HG03460 (cell line): ENCODE results near the gene TNFRSF12A.
"Not testable (repeated sequence)": the region's sequence is repeated elsewhere in the genome, so short reads cannot be mapped to it uniquely, and the experiment has no call there.

ENCODE experiments used
- ATAC-seq: cut with Tn5 transposase; IDR thresholded peaks from one replicate; pipeline ENCODE4 v1.9.1; 2021; ENCODE audit not compliant: unreplicated experiment

Gene TNFRSF12A

GRCh38 chr16:3045758-3046640 lies 25.8 kb downstream of the TNFRSF12A start, which contains the start of gene MMP25:
Gene MMP25, plus strand, starts transcription at chr16:3046561. Its CDS starts 357 bp downstream, at chr16:3046918.
- ATAC-seq, result no peak

DNA sequence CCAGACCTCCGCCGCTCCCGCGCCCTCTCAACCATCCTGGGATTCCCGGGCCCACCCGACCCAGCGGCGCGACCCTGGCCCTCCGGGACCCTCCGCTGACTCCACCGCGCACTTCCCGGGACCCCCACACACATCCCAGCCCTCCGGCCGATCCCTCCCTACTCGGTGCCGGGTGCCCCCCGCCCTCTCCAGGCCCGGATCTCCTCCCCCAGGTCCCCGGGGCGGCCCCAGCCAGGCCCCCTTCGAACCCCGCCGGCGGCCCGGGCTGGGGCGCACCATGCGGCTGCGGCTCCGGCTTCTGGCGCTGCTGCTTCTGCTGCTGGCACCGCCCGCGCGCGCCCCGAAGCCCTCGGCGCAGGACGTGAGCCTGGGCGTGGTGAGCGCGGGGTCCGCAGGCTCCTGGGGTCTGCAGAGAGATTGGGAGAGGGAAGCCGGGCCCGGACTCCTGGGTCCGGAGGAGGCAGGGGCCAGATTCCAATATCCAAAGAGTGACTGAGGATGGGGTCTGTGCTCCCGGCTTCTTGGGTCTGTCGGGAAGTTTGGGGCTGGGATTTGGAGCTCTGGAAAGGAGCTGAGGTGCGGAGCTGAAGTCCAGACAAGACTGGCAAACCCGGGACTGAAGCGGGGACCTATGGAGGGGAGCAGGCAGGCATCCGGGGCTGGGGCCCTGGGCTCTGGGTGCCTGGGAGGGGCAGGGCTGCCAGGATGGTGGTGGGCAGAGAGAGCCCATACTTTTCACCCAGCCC lies 26.6 kb downstream of the TNFRSF12A start:
- ATAC-seq, result no peak

- ATAC-seq, result no peak
Measured at GRCh38 chr16:3047387-3047720, 27.2 kb downstream of the TNFRSF12A start.

GRCh38 chr16:3049921-3050481 lies 29.8 kb downstream of the TNFRSF12A start:
- ATAC-seq, result no peak

- ATAC-seq, result no peak
Measured at GRCh38 chr16:3050487-3050886, 30.3 kb downstream of the TNFRSF12A start.

GRCh38 chr16:3051009-3051408 lies 30.8 kb downstream of the TNFRSF12A start:
- ATAC-seq, result no peak

DNA sequence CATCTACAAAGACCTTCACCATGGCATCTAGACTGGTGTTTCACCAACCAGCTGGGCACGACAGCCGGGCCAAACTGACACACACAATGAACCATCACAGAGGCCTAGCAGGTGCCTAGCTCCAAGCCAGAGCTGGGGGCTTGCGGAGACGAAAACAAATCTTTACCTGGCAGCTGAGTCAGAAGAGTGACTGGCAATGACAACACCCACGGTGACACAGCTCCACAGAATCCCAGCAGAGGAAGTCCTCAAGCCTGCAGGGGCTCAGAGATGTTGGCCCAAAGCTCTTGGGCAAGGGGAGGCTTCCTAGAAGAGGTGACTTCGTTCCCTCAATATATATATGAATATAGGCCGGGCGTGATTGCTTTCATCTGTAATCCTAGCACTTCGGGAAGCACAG lies 31.3 kb downstream of the TNFRSF12A start:
- ATAC-seq, result no peak

GRCh38 chr16:3052571-3053329 lies 32.6 kb downstream of the TNFRSF12A start:
- ATAC-seq, result not testable (repeated sequence)

DNA sequence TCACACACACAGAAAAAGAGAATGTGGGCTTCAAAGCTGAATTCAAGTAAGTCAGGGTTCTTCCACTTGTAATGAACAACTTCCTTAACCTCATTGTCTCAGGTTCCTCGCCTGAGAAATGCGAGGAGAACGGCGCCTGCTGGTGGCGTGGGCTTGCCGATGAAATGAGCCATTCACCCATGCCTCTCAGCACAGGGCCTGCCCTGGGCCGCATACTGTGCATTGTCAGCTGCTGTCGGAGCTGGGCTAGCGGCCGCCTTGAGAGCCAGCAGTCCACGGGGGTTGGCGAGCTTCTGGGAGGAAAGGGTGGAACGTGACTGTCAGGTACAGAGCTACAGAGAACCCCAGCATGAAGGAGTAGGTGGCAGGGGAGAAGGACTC lies 33.2 kb downstream of the TNFRSF12A start:
- not testable (repeated sequence) for ATAC-seq

GRCh38 chr16:3054965-3055733 lies 35.0 kb downstream of the TNFRSF12A start:
- ATAC-seq, result no peak

DNA sequence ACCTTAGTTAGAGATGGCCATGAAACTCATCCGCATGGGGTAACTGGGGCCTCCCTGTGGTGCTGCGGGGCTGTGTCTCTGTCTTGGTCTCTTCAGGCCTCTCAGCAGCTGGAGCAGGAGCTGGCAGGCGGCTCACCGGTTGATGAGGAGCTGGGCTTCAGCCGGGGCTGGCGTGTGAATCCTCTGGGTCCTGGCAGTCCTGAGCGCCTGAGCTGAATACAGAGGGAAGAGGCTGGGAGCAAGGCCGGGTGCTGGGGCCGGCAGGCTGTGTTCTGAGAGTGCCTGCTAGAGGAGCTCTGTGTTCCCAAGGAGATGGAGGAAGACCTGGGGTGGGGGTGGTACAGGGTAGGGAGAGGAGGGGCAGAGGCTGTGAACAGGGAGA lies 35.6 kb downstream of the TNFRSF12A start:
- not testable (repeated sequence) for ATAC-seq

GRCh38 chr16:3056336-3057180 lies 36.4 kb downstream of the TNFRSF12A start:
- no peak for ATAC-seq

DNA sequence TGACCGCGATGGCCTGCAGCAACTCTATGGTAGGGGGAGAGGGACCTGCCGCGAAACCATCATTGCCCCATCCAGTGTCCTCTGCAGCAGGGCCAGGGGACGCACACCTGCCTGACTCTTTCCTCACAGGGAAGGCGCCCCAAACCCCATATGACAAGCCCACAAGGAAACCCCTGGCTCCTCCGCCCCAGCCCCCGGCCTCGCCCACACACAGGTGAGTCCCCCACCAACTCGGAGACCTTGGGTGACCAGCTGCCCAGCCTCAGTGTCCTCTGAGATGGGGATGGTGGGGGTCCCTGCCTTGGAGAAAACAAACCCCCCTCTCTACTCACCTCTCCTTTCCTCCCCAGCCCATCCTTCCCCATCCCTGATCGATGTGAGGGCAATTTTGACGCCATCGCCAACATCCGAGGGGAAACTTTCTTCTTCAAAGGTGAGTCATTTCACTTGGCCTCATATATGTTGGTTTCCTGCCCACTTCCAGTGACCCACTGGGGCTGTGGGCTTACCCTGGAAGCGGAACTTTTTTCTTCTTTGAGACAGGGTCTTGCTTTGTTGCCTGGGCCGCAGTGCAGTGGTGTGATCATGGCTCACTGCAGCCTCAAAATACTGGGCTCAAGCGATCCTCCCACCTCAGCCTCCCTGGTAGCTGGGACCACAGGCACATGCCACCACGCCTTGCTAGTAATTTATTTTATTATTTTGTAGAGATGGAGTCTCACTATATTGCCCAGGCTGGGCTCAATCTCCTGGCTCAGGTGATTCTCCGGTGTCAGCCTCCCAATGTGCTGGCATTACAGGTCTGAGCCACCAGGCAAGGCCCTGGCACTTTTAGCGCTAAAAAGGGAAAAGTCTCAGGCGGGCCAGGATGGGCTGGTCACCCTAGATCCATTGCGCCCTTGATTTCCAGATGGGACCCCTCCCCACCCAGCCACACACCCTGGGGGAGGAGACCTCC lies 37.3 kb downstream of the TNFRSF12A start:
- no peak for ATAC-seq

DNA sequence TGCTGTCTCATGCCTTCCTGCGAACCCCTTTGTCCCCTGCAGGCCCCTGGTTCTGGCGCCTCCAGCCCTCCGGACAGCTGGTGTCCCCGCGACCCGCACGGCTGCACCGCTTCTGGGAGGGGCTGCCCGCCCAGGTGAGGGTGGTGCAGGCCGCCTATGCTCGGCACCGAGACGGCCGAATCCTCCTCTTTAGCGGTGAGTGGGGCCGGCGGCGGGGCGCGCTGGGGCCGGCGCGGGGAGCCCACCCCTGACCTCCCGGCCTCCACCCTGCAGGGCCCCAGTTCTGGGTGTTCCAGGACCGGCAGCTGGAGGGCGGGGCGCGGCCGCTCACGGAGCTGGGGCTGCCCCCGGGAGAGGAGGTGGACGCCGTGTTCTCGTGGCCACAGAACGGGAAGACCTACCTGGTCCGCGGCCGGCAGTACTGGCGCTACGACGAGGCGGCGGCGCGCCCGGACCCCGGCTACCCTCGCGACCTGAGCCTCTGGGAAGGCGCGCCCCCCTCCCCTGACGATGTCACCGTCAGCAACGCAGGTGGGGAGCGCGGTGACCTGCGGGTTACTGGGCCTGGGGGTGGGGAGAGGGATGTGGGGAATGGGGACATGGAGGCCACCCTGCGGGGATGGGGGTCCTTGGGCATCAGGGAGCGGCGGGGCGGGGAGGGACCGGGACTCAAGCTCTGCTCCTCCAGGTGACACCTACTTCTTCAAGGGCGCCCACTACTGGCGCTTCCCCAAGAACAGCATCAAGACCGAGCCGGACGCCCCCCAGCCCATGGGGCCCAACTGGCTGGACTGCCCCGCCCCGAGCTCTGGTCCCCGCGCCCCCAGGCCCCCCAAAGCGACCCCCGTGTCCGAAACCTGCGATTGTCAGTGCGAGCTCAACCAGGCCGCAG lies 38.2 kb downstream of the TNFRSF12A start:
- peak; percentile 39 for ATAC-seq

DNA sequence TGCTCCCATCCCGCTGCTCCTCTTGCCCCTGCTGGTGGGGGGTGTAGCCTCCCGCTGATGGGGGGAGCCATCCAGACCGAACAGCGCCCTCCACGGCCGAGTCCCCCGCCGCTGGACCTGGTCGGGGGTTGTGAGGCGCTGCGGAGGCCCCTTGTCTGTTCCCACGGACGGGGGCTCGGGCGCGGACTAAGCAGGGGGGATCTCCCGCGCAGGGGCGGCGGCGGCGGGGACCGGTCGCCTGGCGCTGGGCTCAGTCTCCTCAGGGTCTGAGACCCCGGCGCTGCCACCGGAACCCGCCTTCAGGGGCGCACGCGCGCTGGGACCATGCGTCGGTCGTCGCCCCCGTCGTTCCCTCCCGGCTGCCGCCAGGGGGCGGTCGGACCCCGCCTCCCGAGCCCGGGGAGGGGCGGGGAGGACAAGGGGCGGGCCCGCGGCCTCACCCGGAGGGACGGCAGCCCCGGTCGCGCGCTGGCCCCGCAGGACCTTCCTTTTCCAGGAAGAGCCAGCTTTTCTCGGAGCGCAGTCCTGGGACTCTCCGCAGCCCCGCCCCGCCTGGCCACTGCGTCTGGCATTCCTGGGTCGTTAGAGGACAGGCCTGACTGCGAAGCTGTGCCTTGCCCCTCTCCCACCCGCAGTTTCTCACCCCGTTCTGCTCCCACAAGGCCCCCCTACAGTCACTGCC lies 39.0 kb downstream of the TNFRSF12A start:
- peak; percentile 74 for ATAC-seq

DNA sequence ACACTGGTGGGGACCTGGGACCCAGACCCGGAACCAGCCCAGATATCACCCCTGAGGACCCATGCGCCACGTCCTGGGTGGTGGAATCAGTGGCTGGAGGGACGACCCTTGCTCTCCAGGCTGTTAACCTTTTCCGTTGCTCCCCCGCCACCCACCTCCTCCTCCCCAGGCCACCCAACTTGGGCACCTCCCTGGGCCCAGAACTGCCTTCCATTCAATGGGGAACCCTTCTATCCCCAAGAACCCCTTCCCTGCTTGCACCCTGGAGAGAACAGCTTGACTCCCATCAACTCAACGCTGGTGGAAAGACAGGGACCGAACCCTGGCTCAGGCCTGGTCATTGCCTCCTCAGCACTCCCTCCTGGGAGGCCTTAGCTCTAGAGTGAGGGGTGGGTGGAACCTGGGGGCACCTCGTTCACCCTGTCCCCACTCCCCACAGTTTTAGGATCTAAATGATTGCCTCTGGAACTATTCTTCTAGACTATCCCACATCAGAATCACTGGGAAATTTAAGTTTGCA lies 39.6 kb downstream of the TNFRSF12A start:
- ATAC-seq, result peak; percentile 6
